ENCODE data around the gene SAMSN1.
"Not testable (repeated sequence)": the region's sequence is repeated elsewhere in the genome, so short reads cannot be mapped to it uniquely, and the experiment has no call there.

The SAMSN1 gene

GRCh38 chr21:14528815-14529214, 17.3 kb downstream of the SAMSN1 start:
- no peak for DNase-seq (ENCODE audit: low read depth)

DNA sequence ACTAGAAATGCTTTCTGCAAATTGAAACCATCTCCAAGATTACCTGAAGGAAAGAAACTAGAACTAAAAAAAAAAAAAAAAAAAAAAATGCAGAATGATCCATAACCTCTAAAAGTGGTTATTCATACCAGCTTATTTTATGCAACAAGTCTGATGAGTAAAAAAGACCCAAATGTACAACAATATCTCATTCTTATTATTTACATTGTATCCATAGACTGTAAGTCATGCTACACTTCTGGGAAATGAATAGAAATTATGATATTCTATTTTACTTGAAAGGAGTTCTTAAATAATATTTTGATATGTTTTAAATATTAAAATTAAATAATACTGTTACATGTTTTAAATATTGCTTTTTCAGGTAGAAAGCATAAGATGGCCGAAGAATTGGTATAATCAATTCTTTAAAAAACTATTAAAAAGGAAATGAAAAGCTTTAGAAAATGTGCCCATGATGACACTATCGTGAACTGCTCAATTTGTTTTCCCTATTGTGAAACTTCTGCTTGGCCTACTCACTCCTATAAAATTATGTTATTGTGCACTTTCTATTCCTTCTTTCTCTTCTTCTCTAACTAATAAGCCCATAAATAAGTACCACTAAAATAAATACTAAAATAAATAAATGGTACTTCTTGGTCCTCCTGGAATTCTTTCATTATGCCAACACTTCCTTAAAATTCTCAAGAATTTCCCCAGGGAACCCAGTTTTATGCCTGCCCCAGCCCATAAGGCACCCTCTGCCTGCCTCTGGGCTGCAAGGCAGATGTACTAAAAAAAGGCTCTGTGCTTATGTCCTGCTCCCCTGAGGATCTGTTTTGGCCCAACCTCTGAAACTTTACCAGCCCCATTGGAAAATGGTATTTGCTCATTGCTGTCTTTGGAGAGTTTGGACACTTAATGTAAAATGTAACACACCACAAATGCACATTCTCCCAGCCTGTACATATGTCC, 18.1 kb downstream of the SAMSN1 start:
- DNase-seq (ENCODE audit: low read depth), result no peak

- DNase-seq (ENCODE audit: low read depth), result no peak
Observed at GRCh38 chr21:14526836-14527695, 19.0 kb downstream of the SAMSN1 start.

DNA sequence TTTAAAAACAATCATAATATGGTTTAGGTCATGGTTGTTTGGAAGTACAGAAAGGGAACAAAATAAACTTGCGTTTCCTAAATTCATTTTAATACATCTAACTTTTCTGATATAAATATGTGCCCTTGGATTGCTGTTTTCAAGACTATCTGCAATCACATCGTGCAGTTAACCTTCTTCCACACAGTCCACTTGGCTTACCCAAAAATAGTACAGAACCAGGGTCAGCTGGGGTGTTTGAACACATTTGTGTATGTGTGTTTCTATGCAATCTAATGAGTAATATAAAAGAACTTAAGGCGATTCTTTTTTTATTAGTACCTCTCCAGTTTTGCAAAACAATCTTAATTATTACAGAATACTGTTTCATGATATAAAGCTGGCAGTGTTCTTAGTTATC, 19.9 kb downstream of the SAMSN1 start:
- DNase-seq (ENCODE audit: low read depth), result no peak

DNA sequence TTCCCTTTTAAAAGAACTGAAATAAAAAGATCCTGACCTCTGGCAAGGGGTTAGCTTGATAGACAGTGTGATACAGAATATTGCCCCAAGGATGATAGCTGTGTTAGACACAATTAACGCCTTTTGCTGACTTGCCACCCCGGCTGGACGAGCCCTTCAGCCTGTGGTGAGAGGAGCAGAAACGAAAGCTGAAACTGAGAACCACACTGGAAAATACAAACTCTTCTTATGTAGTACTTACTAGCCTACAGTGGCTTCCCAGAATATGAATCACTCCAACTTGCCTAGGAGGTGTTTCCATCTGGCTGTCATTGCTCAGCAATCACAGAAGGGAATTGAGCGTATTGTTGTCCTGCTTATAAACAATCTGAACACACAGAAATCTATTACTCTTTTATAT, 22.9 kb downstream of the SAMSN1 start:
- no peak for DNase-seq (ENCODE audit: low read depth)

- DNase-seq (ENCODE audit: low read depth), result no peak
Observed at GRCh38 chr21:14522736-14523135, 23.4 kb downstream of the SAMSN1 start.

- no peak for DNase-seq (ENCODE audit: low read depth)
Observed at GRCh38 chr21:14520535-14520934, 25.6 kb downstream of the SAMSN1 start.

- DNase-seq (ENCODE audit: low read depth), result no peak
Observed at GRCh38 chr21:14519000-14519399, 27.1 kb downstream of the SAMSN1 start.

DNA sequence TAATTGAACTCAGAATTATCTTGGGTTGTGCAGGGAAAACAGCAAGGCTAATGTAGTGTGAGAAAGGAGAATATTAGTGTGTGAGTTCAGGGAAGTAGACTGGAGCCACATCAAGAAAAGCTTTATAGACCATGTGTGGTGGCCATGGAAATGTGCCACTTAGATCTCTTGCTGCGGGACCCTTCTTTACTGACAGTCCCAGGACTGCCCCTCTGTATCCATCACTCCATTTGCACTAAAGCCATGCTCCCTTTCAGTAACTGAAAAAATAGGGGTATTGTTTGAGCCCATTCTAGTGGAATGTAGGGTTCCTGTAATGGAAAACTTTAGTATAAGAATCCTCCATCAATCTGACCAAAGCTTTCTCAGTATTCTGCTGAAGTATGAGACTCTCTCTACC, 32.3 kb downstream of the SAMSN1 start:
- DNase-seq (ENCODE audit: low read depth), result no peak

GRCh38 chr21:14506859-14507457, 39.2 kb downstream of the SAMSN1 start:
- not testable (repeated sequence) for DNase-seq (ENCODE audit: low read depth)

DNA sequence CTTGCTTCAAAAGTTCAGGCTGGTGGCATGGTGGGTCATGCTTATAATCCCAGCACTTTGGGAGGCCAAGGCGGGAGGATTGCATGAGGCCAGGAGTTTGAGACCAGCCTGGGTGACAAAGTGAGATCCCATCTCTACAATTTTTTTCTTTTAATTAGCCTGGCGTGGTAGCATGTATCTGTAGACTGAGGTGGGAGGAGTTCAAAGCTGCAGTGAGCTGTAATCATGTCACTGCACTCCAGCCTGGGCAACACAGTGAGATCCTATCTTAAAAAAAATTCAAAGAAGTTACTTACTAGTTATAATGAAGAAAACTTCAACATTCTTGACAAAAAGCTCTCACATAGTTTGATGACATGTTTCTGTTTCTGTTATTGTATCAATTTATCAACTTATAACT, 45.2 kb downstream of the SAMSN1 start:
- DNase-seq (ENCODE audit: low read depth), result no peak

DNA sequence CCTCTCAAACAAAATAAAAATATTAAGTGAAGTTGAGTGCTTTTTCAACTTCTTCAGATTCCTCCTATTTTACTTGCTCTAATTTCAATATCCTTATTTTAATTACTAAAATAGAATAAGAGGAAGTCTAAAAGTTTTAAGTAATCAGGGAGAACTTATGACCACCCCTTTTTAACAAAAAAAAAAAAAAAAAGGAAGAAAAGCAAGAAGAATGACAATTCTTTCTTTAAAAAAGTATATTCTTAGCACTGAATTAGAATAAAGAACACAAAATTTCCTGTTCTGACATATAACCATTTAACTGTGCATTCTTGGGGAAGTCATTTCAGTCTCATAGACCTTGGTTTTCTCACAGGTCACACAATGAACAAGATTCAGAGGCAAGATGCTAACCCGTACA, 46.8 kb downstream of the SAMSN1 start:
- no peak for DNase-seq (ENCODE audit: low read depth)

DNA sequence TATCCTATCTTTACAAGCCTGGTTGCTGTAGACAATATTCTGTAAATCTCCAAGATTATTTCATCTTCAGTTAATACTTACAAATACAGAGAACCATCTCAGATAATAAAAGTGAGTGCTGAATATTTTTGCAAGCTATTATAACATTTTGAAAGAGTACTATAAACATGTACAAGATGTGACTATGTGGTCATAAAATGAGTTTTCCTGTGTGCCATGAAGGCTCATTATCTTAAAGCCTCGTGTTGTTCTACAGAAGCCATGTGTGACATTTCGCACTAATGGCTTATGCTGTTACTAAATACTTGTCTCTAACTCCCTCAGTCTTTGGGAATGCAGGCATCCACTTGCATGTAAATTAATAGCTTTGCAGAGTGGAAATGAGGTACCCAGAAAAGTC, 48.3 kb downstream of the SAMSN1 start:
- no peak for DNase-seq (ENCODE audit: low read depth)

DNA sequence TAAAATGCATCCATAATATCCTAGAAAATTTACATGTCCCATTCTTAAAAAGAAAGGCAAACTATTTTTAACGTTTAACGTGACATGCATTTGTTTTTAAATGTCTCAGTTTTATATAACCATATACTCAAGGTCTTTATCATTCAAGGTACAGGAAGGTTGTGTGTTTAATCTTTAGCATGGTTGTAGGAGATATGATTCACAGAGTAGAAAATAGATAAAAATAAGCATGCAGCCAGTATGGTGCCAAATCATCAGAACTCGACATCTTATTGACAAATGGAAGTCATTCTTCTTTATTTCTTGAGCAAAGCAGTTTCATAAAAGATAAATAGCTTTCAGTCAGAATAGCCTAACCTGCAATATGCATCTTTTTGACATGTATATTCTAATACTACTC, 51.0 kb downstream of the SAMSN1 start:
- no peak for DNase-seq (ENCODE audit: low read depth)

- not testable (repeated sequence) for DNase-seq (ENCODE audit: low read depth)
Observed at GRCh38 chr21:14494181-14494580, 51.9 kb downstream of the SAMSN1 start.

DNA sequence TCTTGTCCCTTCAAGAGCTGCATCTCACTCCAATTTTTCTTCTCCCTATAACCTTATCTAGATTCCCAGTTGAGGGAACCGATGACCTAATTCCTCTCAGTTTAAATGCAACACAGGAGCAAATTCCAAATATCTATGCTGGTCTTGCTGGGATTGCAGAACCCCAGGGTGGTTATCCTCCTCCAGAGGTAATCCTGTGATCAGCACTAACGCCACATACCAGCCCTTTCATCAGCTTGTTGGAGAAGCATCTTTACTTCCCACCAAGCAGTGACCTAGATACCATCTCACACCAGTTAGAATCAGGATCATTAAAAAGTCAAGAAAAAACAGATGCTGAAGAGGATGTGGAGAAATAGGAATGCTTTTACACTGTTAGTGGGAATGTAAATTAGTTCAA, 52.4 kb downstream of the SAMSN1 start:
- no peak for DNase-seq (ENCODE audit: low read depth)

GRCh38 chr21:14492931-14493330, 53.2 kb downstream of the SAMSN1 start:
- DNase-seq (ENCODE audit: low read depth), result no peak

GRCh38 chr21:14491269-14491681, 54.8 kb downstream of the SAMSN1 start:
- DNase-seq (ENCODE audit: low read depth), result no peak

- DNase-seq (ENCODE audit: low read depth), result no peak
Observed at GRCh38 chr21:14488672-14489204, 57.4 kb downstream of the SAMSN1 start.

DNA sequence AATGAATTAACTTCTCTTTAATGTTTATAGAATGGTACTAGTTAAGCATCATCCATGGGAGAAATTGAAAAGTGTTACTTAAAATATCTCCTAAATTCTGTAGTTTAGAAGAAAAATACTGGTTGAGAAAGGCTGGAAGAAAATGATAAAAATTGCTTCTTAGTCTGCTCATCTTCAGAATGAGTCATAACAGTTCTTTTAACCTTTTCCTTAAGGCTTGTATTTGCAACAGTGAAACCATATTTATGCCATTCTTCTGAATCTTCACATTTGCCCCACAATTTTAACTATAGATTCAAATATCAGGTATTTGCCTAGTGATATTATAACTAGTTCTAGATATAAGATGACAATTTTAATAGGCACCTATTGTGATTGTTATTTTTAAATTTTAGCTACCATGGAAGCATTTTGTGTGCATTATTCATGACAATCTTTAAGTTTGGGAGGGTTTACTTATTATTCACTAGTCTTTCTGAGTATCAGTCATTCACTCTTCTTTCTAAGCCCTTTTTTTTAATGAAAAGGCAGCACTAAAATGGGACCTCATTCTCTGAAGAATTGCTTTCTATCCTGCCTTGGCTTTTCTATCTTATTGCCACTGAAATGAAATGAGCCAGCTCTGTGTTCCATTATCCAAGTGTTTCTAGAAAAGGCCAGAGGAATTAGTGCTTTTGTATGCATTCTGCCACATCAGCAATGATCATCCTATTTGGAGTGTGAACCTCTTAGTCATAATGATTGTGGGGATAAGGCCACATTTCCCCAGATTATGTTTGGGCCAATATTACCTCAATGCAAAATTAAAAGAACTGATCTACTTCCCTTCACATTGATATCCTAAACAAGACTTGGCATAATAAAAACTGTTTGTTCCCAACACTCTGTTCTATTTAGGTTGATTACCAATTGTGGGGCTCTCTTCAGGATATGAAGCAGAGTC, 58.4 kb downstream of the SAMSN1 start:
- DNase-seq (ENCODE audit: low read depth), result no peak

DNA sequence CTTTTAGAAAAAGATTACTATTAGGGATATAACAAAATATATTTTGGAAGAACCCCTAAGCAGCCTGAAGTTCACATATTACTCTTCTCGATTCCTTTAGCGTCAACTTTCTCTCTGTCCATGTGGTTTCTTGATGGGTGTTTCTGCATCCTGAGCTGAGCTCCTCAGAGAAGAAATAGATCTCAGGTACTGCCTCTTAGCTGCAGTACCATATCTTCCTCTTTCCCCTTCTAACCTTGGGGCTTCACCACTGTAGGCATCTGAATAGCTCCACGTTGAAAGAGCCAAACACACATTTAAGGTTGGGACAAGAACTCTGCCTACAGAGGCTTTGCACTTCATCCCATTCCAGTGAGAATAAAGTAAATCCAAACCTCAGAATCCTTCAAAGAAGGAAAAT, 59.2 kb downstream of the SAMSN1 start:
- DNase-seq (ENCODE audit: low read depth), result no peak
